CD14-positive monocyte (primary cell): ENCODE measurements around the gene ATP1B1. TPM values are rescaled to one million over a fixed set of nuclear protein-coding genes. Genes with fewer than 3 reads are reported as not detected.
A peak's percentile ranks its signal among the peaks of the same experiment; 100 is the strongest.

Experiments
- DNase-seq, 3 donors: peaks; one replicate each; pipeline ENCODE4 v3.0.0-alpha.2; 2011 to 2022
- H2AFZ ChIP-seq: 2 replicates; pipeline ENCODE4 v1.6.0; 2012; ENCODE audit warnings: mild to moderate bottlenecking, low read depth, low read length, inconsistent platforms; ENCODE audit not compliant: insufficient read depth, poor library complexity, severe bottlenecking
- H3K27ac ChIP-seq, 2 donors: 1 replicate in 1 of 2; 2 replicates in 1 of 2; pipeline ENCODE4 v1.5.1; 2012 to 2013; ENCODE audit warnings: low read length in 2 of 2, control low read depth in 1 of 2, inconsistent platforms in 1 of 2, low read depth in 1 of 2, mild to moderate bottlenecking in 1 of 2
- H3K27me3 ChIP-seq, 2 donors: one replicate each; pipeline versions ENCODE4 v1.6.0 to v1.6.1; 2011 to 2013; ENCODE audit warnings: low read length in 2 of 2; ENCODE audit not compliant: control insufficient read depth in 2 of 2, insufficient read depth in 2 of 2
- H3K36me3 ChIP-seq, 2 donors: replicated peaks in 1 of 2; 1 replicate in 1 of 2; 2 replicates in 1 of 2; pipeline versions ENCODE4 v1.5.1 to v1.6.1; 2012 to 2013; ENCODE audit warnings: low read length in 2 of 2, control low read depth in 1 of 2, inconsistent platforms in 1 of 2, mild to moderate bottlenecking in 1 of 2; ENCODE audit not compliant: insufficient read depth in 2 of 2, control insufficient read depth in 1 of 2
- H3K4me1 ChIP-seq, 2 donors: 1 replicate in 1 of 2; 2 replicates in 1 of 2; pipeline versions ENCODE4 v1.5.1 to v1.6.1; 2012 to 2013; ENCODE audit warnings: low read length in 2 of 2, control low read depth in 1 of 2, inconsistent platforms in 1 of 2, mild to moderate bottlenecking in 1 of 2, moderate library complexity in 1 of 2; ENCODE audit not compliant: insufficient read depth in 2 of 2, control insufficient read depth in 1 of 2
- H3K4me2 ChIP-seq: replicated peaks from 2 replicates; pipeline ENCODE3; 2012; ENCODE audit warnings: low read length, moderate library complexity, mild to moderate bottlenecking; ENCODE audit not compliant: poor library complexity, severe bottlenecking; ENCODE audit errors: extremely low read depth
- H3K4me3 ChIP-seq, 3 experiments: fragments of 200-600 bp in 1 of 3; sonication (generic) in 1 of 3; replicated peaks in 1 of 3; 1 replicate in 2 of 3; 2 replicates in 1 of 3; pipeline ENCODE4 v1.5.1; 2011 to 2013; ENCODE audit warnings: low read length in 3 of 3, mild to moderate bottlenecking in 3 of 3, control low read depth in 2 of 3, low read depth in 2 of 3, inconsistent platforms in 1 of 3, moderate library complexity in 1 of 3
- H3K79me2 ChIP-seq: 2 replicates; pipeline ENCODE4 v1.6.0; 2012; ENCODE audit warnings: mild to moderate bottlenecking, control low read depth, inconsistent platforms, low read length, moderate library complexity; ENCODE audit not compliant: insufficient read depth
- H3K9ac ChIP-seq: 2 replicates; pipeline ENCODE4 v1.6.0; 2017; ENCODE audit warnings: low read length, mild to moderate bottlenecking; ENCODE audit not compliant: insufficient read depth, poor library complexity, severe bottlenecking
- H3K9me3 ChIP-seq, 2 donors: replicated peaks in 1 of 2; 1 replicate in 1 of 2; 2 replicates in 1 of 2; pipeline versions ENCODE4 v1.5.1 to v1.6.1; 2012 to 2013; ENCODE audit warnings: low read length in 2 of 2, control low read depth in 1 of 2; ENCODE audit not compliant: control insufficient read depth in 1 of 2, insufficient read depth in 1 of 2
- H4K20me1 ChIP-seq: 2 replicates; pipeline ENCODE4 v1.6.0; 2012; ENCODE audit warnings: mild to moderate bottlenecking, low read length, control low read depth, moderate library complexity; ENCODE audit not compliant: insufficient read depth
- H3K27ac Mint-ChIP-seq, 7 donors: one replicate each; pipeline ENCODE4 v1.8.0; 2020; ENCODE audit warnings: mild to moderate bottlenecking in 7 of 7, mixed read lengths in 7 of 7, moderate library complexity in 6 of 7, inconsistent platforms in 2 of 7
- H3K27me3 Mint-ChIP-seq, 3 donors: one replicate each; pipeline ENCODE4 v1.8.0; 2021 to 2022; ENCODE audit warnings: low read depth in 3 of 3, mild to moderate bottlenecking in 3 of 3, mixed read lengths in 3 of 3, moderate library complexity in 3 of 3, inconsistent platforms in 1 of 3
- H3K36me3 Mint-ChIP-seq, 2 donors: one replicate each; pipeline ENCODE4 v1.8.0; 2020; ENCODE audit warnings: mixed read lengths in 2 of 2, inconsistent platforms in 1 of 2, mild to moderate bottlenecking in 1 of 2
- H3K4me1 Mint-ChIP-seq: one replicate; pipeline ENCODE4 v1.8.0; 2020; ENCODE audit warnings: mild to moderate bottlenecking, mixed read lengths
- H3K4me3 Mint-ChIP-seq, 2 donors: one replicate each; pipeline ENCODE4 v1.8.0; 2020; ENCODE audit warnings: mild to moderate bottlenecking in 2 of 2, mixed read lengths in 2 of 2, moderate library complexity in 1 of 2
- H3K9me3 Mint-ChIP-seq, 7 donors: one replicate each; pipeline ENCODE4 v1.8.0; 2020 to 2022; ENCODE audit warnings: mixed read lengths in 7 of 7, mild to moderate bottlenecking in 6 of 7, moderate library complexity in 6 of 7, inconsistent platforms in 2 of 7
- WGBS: methylation state at CpG from one replicate; pipeline ENCODE4 v1.1.5; 2013; ENCODE audit warnings: missing lambda C conversion rate; ENCODE audit not compliant: insufficient coverage; 5-methylcytosine and 5-hydroxymethylcytosine counted together
- intact Hi-C, 2 donors: fragments of 100-400 bp; cut with micrococcal nuclease; formaldehyde crosslinking; loops; one replicate each; pipeline versions ENCODE4 v1.15.0 to v1.15.1; 2023
- polyA plus RNA-seq, 3 donors: library from polyadenylated mRNA; depleted of rRNA in 1 of 3; unstranded in 2 of 3; stranded (reverse) in 1 of 3; fragments of 300-500 nt in 2 of 3; fragments of >200 nt in 1 of 3; fragmentation: Illumina TruSeq in 2 of 3; gene quantifications; 1 replicate in 2 of 3; 2 replicates in 1 of 3; pipeline ENCODE4 v1.2.3, GENCODE V29; 2012 to 2021
- TF ChIP-seq, protein P1 (sequence below): fragments of 200-600 bp; IDR thresholded peaks from one replicate; pipeline ENCODE4 v1.8.0; 2022; ENCODE audit warnings: antibody characterized with exemption, mild to moderate bottlenecking

The ATP1B1 gene
- polyA plus RNA-seq, 3 donors = 0.63 to 5.1 (median 0.72) TPM

DNA sequence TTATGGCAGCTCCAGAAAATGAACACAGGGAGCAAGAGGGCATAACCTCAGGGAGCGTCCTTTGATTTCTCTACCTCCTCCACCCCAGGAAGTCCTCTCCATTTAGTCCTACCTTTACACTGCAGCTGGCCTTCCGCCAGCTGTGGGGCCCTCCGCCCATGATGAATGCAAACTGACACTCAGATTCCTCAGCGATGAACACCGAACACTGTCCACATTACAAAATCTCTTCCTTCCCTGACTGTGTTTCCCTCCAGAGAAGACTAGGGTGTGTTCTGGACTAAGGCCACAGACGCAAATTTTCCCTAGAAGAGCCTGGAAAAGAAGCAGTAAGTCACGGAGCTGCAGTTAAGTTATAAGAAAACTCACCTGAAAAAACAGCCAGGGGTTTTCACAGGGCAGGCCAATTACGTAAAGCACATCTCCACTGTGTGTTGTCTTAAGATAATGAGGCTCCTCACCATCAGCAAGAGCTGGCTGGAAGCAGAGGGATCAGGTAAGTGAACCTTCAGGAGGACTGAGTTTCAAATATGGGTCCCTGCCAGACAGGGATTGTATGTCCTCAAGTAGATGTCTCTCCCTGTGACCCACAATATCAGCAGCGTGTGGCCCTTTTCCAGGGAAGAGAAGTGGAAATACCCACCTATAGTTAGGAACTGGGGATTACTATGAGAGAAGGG, 46.3 kb upstream of the ATP1B1 start:
- TF ChIP-seq, protein P1, sequence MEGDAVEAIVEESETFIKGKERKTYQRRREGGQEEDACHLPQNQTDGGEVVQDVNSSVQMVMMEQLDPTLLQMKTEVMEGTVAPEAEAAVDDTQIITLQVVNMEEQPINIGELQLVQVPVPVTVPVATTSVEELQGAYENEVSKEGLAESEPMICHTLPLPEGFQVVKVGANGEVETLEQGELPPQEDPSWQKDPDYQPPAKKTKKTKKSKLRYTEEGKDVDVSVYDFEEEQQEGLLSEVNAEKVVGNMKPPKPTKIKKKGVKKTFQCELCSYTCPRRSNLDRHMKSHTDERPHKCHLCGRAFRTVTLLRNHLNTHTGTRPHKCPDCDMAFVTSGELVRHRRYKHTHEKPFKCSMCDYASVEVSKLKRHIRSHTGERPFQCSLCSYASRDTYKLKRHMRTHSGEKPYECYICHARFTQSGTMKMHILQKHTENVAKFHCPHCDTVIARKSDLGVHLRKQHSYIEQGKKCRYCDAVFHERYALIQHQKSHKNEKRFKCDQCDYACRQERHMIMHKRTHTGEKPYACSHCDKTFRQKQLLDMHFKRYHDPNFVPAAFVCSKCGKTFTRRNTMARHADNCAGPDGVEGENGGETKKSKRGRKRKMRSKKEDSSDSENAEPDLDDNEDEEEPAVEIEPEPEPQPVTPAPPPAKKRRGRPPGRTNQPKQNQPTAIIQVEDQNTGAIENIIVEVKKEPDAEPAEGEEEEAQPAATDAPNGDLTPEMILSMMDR = no peak
- Mint-ChIP-seq H3K4me3 (no peak overlapping the region), H3K4me1 (peaks cover 19% of the 10 kb centered on the region), H3K27ac (peak overlapping the region in 6 of 7 donors; percentile 10 to 75 (median 40)), H3K27me3 (peaks cover 0 to 3% (median 0%) of the 10 kb centered on the region in 3 donors), H3K36me3 (no peaks in the 10 kb centered on the region), H3K9me3 (peaks cover 3 to 14% (median 7%) of the 10 kb centered on the region in 7 donors)
- no peak overlapping the region for H2AFZ ChIP-seq
- no peaks in the 10 kb centered on the region for H3K79me2 ChIP-seq
- H3K9ac ChIP-seq = no peak overlapping the region
- H3K9me3 ChIP-seq = peaks cover 0 to 6% of the 10 kb centered on the region in 2 donors
- H3K4me2 ChIP-seq = peak overlapping the region; percentile 25
- intact Hi-C loops = no loop called here
- no peaks in the 10 kb centered on the region for H3K27me3 ChIP-seq
- peaks cover 19 to 22% of the 10 kb centered on the region in 2 donors for H3K4me1 ChIP-seq
- peak overlapping the region in 1 of 2 donors; percentile 32 for H3K27ac ChIP-seq
- peak overlapping the region in 1 of 3 experiments; percentile 29 for H3K4me3 ChIP-seq
- no peaks in the 10 kb centered on the region for H3K36me3 ChIP-seq
- no peak for DNase-seq
- WGBS = 60% methylated on average over 2 of the region's 9 CpGs
- H4K20me1 ChIP-seq = no peaks in the 10 kb centered on the region

DNA sequence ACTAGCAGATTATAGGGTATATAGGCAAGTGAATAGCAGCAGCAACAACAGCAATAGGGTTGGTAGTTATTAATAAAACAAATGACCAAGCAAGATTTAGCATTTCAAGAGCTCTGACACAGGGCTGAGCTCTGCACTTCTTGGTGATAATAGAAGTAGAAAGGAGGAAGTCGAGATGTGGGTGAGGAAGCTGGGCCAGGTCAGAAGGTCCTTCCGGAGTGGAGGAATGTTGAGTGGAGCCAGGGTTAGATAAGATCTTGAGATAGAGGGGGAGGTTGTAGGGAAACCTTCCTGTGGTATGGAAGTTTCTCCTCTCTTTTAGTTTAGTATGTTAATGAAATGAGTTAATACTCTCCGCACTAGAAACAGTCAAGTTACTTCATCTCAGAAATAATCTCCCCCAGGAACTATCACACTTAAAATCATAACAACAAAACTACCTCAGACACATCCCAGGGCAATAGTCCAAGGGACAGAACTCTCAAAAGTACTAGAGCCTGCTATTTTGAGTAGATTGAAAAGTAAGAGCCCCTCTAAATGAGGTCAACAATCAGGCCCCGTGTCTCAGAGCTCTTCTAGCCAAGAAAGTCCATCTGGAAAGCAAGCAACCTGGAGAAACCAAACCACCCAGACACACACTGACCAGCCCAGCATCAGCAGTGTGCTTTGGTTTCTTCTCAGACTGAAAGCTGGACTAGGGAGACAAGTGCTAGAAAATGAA, 45.4 kb upstream of the ATP1B1 start:
- no peaks in the 10 kb centered on the region for H3K36me3 Mint-ChIP-seq
- H3K27me3 Mint-ChIP-seq = no peaks in the 10 kb centered on the region
- Histone ChIP-seq H2AFZ (peak overlapping the region; percentile 27), H3K4me3 (peak overlapping the region in 1 of 3 experiments; percentile 29), H3K4me1 (peaks cover 19 to 22% of the 10 kb centered on the region in 2 donors), H3K79me2 (no peaks in the 10 kb centered on the region), H4K20me1 (no peaks in the 10 kb centered on the region), H3K9me3 (peaks cover 0 to 6% of the 10 kb centered on the region in 2 donors), H3K4me2 (peak overlapping the region; percentile 25), H3K9ac (no peak overlapping the region), H3K27me3 (no peaks in the 10 kb centered on the region), H3K27ac (peak overlapping the region in 1 of 2 donors; percentile 32), H3K36me3 (no peaks in the 10 kb centered on the region)
- peak overlapping the region in 1 of 2 donors; percentile 81 for H3K4me3 Mint-ChIP-seq
- peaks cover 3 to 17% (median 7%) of the 10 kb centered on the region in 7 donors for H3K9me3 Mint-ChIP-seq
- peak overlapping the region in 6 of 7 donors; percentile 15 to 81 (median 54) for H3K27ac Mint-ChIP-seq
- TF ChIP-seq, protein P1 = no peak
- 0% methylated on average over 1 of the region's 4 CpGs for WGBS
- peaks cover 19% of the 10 kb centered on the region for H3K4me1 Mint-ChIP-seq
- intact Hi-C loops = no loop called here
- peak; percentile 35 to 59 (median 50) for DNase-seq
